Stimulated activated CD4-positive, alpha-beta T cell treated with anti-CD3 and anti-CD28 coated beads, Interleukin-2, amount 100 ng/mL, for 4 hours (primary cell): ENCODE results near the gene PRDM16.

Experiments used
- DNase-seq: peaks from one replicate; pipeline ENCODE4 v3.0.0-alpha.2; 2020; ENCODE audit warnings: low read depth

PRDM16 gene

GRCh38 chr1:3465091-3465934, 396.3 kb downstream of the PRDM16 start:
- DNase-seq: no peak

- no peak for DNase-seq
Observed at GRCh38 chr1:3465935-3466321, 396.9 kb downstream of the PRDM16 start.

GRCh38 chr1:3466366-3467075, 397.5 kb downstream of the PRDM16 start:
- no peak for DNase-seq

- DNase-seq: no peak
Observed at GRCh38 chr1:3467096-3468036, 398.4 kb downstream of the PRDM16 start.

- no peak for DNase-seq
Observed at GRCh38 chr1:3468236-3469103, 399.5 kb downstream of the PRDM16 start.

GRCh38 chr1:3469104-3469848, 400.3 kb downstream of the PRDM16 start:
- no peak for DNase-seq

GRCh38 chr1:3469849-3470649, 401.0 kb downstream of the PRDM16 start:
- no peak for DNase-seq

GRCh38 chr1:3470650-3471355, 401.8 kb downstream of the PRDM16 start:
- no peak for DNase-seq

- DNase-seq: no peak
Observed at GRCh38 chr1:3471356-3472087, 402.5 kb downstream of the PRDM16 start.

- DNase-seq: no peak
Observed at GRCh38 chr1:3472088-3472850, 403.3 kb downstream of the PRDM16 start.

GRCh38 chr1:3472906-3473305, 403.9 kb downstream of the PRDM16 start:
- DNase-seq: no peak

- no peak for DNase-seq
Observed at GRCh38 chr1:3473381-3473844, 404.4 kb downstream of the PRDM16 start.

- DNase-seq: no peak
Observed at GRCh38 chr1:3474016-3474415, 405.0 kb downstream of the PRDM16 start.

GRCh38 chr1:3474421-3474820, 405.4 kb downstream of the PRDM16 start:
- no peak for DNase-seq

GRCh38 chr1:3475839-3476573, 407.0 kb downstream of the PRDM16 start:
- DNase-seq: no peak

GRCh38 chr1:3476666-3477065, 407.7 kb downstream of the PRDM16 start:
- DNase-seq: no peak
